ENCODE results near the gene CCND1. TPM values are rescaled to one million over a fixed set of nuclear protein-coding genes. Genes with fewer than 3 reads are reported as not detected.
A peak's percentile ranks its signal among the peaks of the same experiment; 100 is the strongest.

Gene CCND1
- total and polyA plus RNA-seq, 9 of the 15 experiments (the other 6 are each of a cell fraction or from before 2014, with no cell fraction given): 0.04 to 23.3 (median 3.8) TPM

GRCh38 chr11:69700278-69701140, 59.6 kb downstream of the CCND1 start:
- peak; percentile 93 for ATAC-seq
- Histone ChIP-seq H3K4me1 (replicated peaks in 1 of 2; ENCODE audit: control insufficient read depth in 2 of 2, insufficient read depth in 2 of 2, low read length in 2 of 2) (peaks cover 2 to 28% of the 10 kb centered on the region in 2 experiments; a peak in 3 of 5 replicates), H3K9ac (ENCODE audit: insufficient read depth in 1 of 2, low read depth in 2 of 2, low read length in 2 of 2) (peak overlapping the region in 1 of 2 experiments; percentile 30; a peak in 2 of 4 replicates), H2AFZ (ENCODE audit: low read depth, low read length) (no peak overlapping the region), H3K27me3 (ENCODE audit: control insufficient read depth in 2 of 2, insufficient read depth in 2 of 2, low read length in 2 of 2) (peaks cover 18 to 44% of the 10 kb centered on the region in 2 experiments), H3K9me1 (ENCODE audit: control insufficient read depth, insufficient read depth, low read length) (no peaks in the 10 kb centered on the region), H3K79me2 (ENCODE audit: control insufficient read depth, insufficient read depth, low read length) (no peaks in the 10 kb centered on the region), H3K9me3 (replicated peaks; ENCODE audit: control insufficient read depth, insufficient read depth, low read depth, low read length) (no peaks in the 10 kb centered on the region), H3K36me3 (ENCODE audit: control insufficient read depth, insufficient read depth, low read length) (no peaks in the 10 kb centered on the region), H3K4me3 (no peak overlapping the region), H4K20me1 (replicated peaks; ENCODE audit: control insufficient read depth, insufficient read depth, low read length) (no peaks in the 10 kb centered on the region), H3K27ac (ENCODE audit: extremely low read depth, low read depth, low read length) (no peak overlapping the region), H3K4me2 (ENCODE audit: insufficient read depth, low read length) (no peak overlapping the region)
- 17% methylated on average over 20 of the region's 20 CpGs for WGBS (ENCODE audit: insufficient coverage, low coverage, missing lambda C conversion rate)
- DNase-seq (ENCODE audit: extremely low read depth in 1 of 4, low spot score in 3 of 4): peak; percentile 76 to 85 (median 80)
- ChIA-PET POLR2A (interaction anchor here (0.9 kb wide), 1 partner anchor 47 kb away, joined by 3 read pairs; no protein-coding TSS in a partner anchor), CTCF (ENCODE audit: low intra/inter-chr PET ratio) (no interaction called here)
- in situ Hi-C loops (cut with MboI): no loop called here
- no TSS peak for BruUV-seq (replicated peaks)
- FAIRE-seq: peak; percentile 80
- intact Hi-C loops (cut with micrococcal nuclease): loop anchor here (5.0 kb wide), 1 partner anchor 97 kb away; no protein-coding TSS in a partner anchor
- TF ChIP-seq STAT5A (IDR thresholded peaks at IDR 0.05; ENCODE audit: borderline replicate concordance, low read length) (peak; percentile 55), TBL1XR1 (IDR thresholded peaks at IDR 0.05; ENCODE audit: low read length in 2 of 2) (0 out of 4 replicates have a peak, but pooled peaks of 1 of the 2 experiments have one; percentile 9), SAP30 (IDR thresholded peaks at IDR 0.05; ENCODE audit: borderline replicate concordance, insufficient read depth, low read depth, low read length, poor library complexity, severe bottlenecking) (no peak), MAFK (IDR thresholded peaks at IDR 0.05; ENCODE audit: low read length) (no peak), FOSL1 (tag; conservative IDR thresholded peaks at IDR 0.05) (no peak), MTA3 (IDR thresholded peaks at IDR 0.05; ENCODE audit: borderline replicate concordance) (0 out of 2 replicates have a peak, but pooled peaks have one; percentile 58), TEAD4 (IDR thresholded peaks at IDR 0.05; ENCODE audit: low read length) (peak; percentile 78), TEAD4 (CRISPR knock-in tag; IDR thresholded peaks at IDR 0.05; ENCODE audit: borderline replicate concordance) (no peak), NR0B1 (IDR thresholded peaks at IDR 0.05; ENCODE audit: partially characterized antibody) (no peak), ZNF696 (CRISPR knock-in tag; conservative IDR thresholded peaks at IDR 0.05) (no peak), DACH1 (IDR thresholded peaks at IDR 0.05; ENCODE audit: partially characterized antibody) (peak; percentile 79), ZNF644 (tag; IDR thresholded peaks at IDR 0.05; ENCODE audit: low read depth) (no peak), CBFA2T2 (conservative IDR thresholded peaks at IDR 0.05) (peak; percentile 84), ILF3 (IDR thresholded peaks at IDR 0.05; ENCODE audit: borderline replicate concordance) (no peak), ADNP (tag; IDR thresholded peaks at IDR 0.05) (no peak), POLR2A (conservative IDR thresholded peaks at IDR 0.05) (no peak), SRSF7 (optimal IDR thresholded peaks at IDR 0.05; ENCODE audit: low read depth, low read length) (no peak)
